Measurements from ENCODE around the gene AIG1. TPM values are rescaled to one million over a fixed set of nuclear protein-coding genes. Genes with fewer than 3 reads are reported as not detected.
"Not testable (repeated sequence)": the region's sequence is repeated elsewhere in the genome, so short reads cannot be mapped to it uniquely, and the experiment has no call there.

AIG1 gene
- total and polyA plus RNA-seq, 2 donors (not counting 1 experiment from before 2014, with no cell fraction given), result 40.6 to 42.2 TPM

GRCh38 chr6:143336446-143337152, 275.9 kb downstream of the AIG1 start:
- no peaks in the 10 kb centered on the region for H3K27me3 ChIP-seq (ENCODE audit: control insufficient read depth, insufficient read depth, low read length)
- no peak overlapping the region for H3K4me3 ChIP-seq (replicated peaks in 1 of 4; ENCODE audit: control extremely low read depth in 1 of 4, insufficient read depth in 1 of 4, low read depth in 3 of 4, low read length in 4 of 4)
- no peaks in the 10 kb centered on the region for H3K9me3 ChIP-seq (ENCODE audit: control insufficient read depth, insufficient read depth, low read depth, low read length)
- H3K9ac ChIP-seq (ENCODE audit: insufficient read depth, low read length), result no peak overlapping the region
- H4K20me1 ChIP-seq (ENCODE audit: control insufficient read depth, extremely low read depth, insufficient read depth, low read length), result no peaks in the 10 kb centered on the region
- TF ChIP-seq, protein P1, sequence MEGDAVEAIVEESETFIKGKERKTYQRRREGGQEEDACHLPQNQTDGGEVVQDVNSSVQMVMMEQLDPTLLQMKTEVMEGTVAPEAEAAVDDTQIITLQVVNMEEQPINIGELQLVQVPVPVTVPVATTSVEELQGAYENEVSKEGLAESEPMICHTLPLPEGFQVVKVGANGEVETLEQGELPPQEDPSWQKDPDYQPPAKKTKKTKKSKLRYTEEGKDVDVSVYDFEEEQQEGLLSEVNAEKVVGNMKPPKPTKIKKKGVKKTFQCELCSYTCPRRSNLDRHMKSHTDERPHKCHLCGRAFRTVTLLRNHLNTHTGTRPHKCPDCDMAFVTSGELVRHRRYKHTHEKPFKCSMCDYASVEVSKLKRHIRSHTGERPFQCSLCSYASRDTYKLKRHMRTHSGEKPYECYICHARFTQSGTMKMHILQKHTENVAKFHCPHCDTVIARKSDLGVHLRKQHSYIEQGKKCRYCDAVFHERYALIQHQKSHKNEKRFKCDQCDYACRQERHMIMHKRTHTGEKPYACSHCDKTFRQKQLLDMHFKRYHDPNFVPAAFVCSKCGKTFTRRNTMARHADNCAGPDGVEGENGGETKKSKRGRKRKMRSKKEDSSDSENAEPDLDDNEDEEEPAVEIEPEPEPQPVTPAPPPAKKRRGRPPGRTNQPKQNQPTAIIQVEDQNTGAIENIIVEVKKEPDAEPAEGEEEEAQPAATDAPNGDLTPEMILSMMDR (conservative IDR thresholded peaks at IDR 0.05 in 1 of 2, IDR thresholded peaks at IDR 0.05 in 1 of 2; ENCODE audit: low read depth in 1 of 2, low read length in 2 of 2), result no peak
- no peak for TF ChIP-seq EZH2 (IDR thresholded peaks at IDR 0.05; ENCODE audit: low read length, missing control alignments)
- no peaks in the 10 kb centered on the region for H3K79me2 ChIP-seq (ENCODE audit: control insufficient read depth, insufficient read depth, low read length)
- H3K36me3 ChIP-seq (ENCODE audit: control insufficient read depth, insufficient read depth, low read length), result no peaks in the 10 kb centered on the region
- no peak overlapping the region for H3K27ac ChIP-seq (ENCODE audit: insufficient read depth, low read length)
- DNase-seq (ENCODE audit: low read depth in 2 of 2), result peak; percentile 59 to 79
- H3K4me2 ChIP-seq (ENCODE audit: extremely low read depth, insufficient read depth, low read length), result no peak overlapping the region
- no peak overlapping the region for H2AFZ ChIP-seq (ENCODE audit: low read length)
- peaks cover 2% of the 10 kb centered on the region for H3K4me1 ChIP-seq (ENCODE audit: control insufficient read depth, extremely low read depth, insufficient read depth, low read length)

DNA sequence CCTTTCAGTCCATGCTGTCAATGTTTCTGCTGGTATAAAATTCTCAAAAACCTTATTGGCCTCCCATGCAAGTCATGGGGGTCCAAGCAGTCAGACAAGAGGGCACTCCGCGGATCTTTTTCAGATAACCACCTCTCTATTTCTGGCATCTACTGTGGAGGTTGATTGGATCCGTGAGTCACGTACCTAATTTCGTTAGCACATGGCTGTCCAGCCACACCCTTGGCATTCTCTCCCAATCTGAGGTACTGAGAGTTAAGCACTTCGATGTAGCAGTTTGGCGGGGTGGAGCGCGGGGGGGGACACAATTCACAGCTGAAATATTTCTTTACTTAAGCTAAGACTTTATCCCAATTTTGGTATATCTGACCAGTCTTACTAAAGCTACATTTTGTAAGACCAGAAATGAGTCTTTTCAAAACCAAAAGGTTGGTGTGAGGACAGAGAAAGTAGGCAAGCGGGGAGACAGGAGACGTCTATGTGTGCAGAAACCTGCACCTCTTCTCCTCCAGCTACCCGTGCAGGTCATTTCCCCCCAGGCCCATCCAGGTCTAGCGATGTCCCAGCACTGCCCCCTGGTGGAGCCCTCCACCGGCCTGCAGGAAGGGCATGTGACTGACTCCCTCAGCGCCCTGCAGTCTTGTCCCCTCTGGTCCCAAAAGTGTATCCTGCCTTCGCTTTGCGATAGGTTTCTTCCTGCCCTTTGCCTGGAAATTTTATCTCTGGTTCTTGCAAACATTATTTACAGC, 276.7 kb downstream of the AIG1 start:
- no peaks in the 10 kb centered on the region for H3K79me2 ChIP-seq (ENCODE audit: control insufficient read depth, insufficient read depth, low read length)
- H3K27me3 ChIP-seq (ENCODE audit: control insufficient read depth, insufficient read depth, low read length), result no peaks in the 10 kb centered on the region
- H4K20me1 ChIP-seq (ENCODE audit: control insufficient read depth, extremely low read depth, insufficient read depth, low read length), result no peaks in the 10 kb centered on the region
- no peak overlapping the region for H3K27ac ChIP-seq (ENCODE audit: insufficient read depth, low read length)
- no peak overlapping the region for H3K9ac ChIP-seq (ENCODE audit: insufficient read depth, low read length)
- DNase-seq (ENCODE audit: low read depth in 2 of 2), result no peak
- H2AFZ ChIP-seq (ENCODE audit: low read length), result no peak overlapping the region
- no peak for TF ChIP-seq EZH2 (IDR thresholded peaks at IDR 0.05; ENCODE audit: low read length, missing control alignments)
- TF ChIP-seq, protein P1 (conservative IDR thresholded peaks at IDR 0.05 in 1 of 2, IDR thresholded peaks at IDR 0.05 in 1 of 2; ENCODE audit: low read depth in 1 of 2, low read length in 2 of 2), result peak; percentile 15 to 42
- H3K36me3 ChIP-seq (ENCODE audit: control insufficient read depth, insufficient read depth, low read length), result no peaks in the 10 kb centered on the region
- H3K9me3 ChIP-seq (ENCODE audit: control insufficient read depth, insufficient read depth, low read depth, low read length), result no peaks in the 10 kb centered on the region
- H3K4me2 ChIP-seq (ENCODE audit: extremely low read depth, insufficient read depth, low read length), result no peak overlapping the region
- H3K4me1 ChIP-seq (ENCODE audit: control insufficient read depth, extremely low read depth, insufficient read depth, low read length), result peaks cover 2% of the 10 kb centered on the region
- H3K4me3 ChIP-seq (replicated peaks in 1 of 4; ENCODE audit: control extremely low read depth in 1 of 4, insufficient read depth in 1 of 4, low read depth in 3 of 4, low read length in 4 of 4), result no peak overlapping the region

DNA sequence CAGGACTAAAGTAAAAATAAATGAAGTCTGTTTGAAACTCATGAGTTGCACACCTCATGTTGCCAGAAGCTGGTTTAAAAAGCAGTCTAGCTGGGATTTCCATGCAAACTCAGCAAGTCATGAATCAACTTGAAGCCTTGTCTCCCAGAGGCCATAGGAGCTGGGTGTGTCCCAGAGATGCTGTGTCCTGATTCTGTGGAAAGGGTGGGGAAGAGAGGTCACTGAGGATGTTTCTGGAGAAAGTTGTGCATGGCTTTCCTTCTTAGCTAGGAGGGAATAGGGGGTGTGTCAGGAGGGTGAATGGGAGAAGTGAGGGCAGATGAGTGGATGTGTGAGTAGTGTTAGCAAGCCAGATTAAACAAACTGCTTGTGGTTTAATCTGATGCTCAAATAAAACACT, 278.5 kb downstream of the AIG1 start:
- Histone ChIP-seq H3K27me3 (ENCODE audit: control insufficient read depth, insufficient read depth, low read length) (no peaks in the 10 kb centered on the region), H3K9me3 (ENCODE audit: control insufficient read depth, insufficient read depth, low read depth, low read length) (no peaks in the 10 kb centered on the region), H2AFZ (ENCODE audit: low read length) (no peak overlapping the region), H3K36me3 (ENCODE audit: control insufficient read depth, insufficient read depth, low read length) (no peaks in the 10 kb centered on the region), H3K4me1 (ENCODE audit: control insufficient read depth, extremely low read depth, insufficient read depth, low read length) (peaks cover 2% of the 10 kb centered on the region), H3K79me2 (ENCODE audit: control insufficient read depth, insufficient read depth, low read length) (no peaks in the 10 kb centered on the region), H3K27ac (ENCODE audit: insufficient read depth, low read length) (no peak overlapping the region), H3K4me3 (replicated peaks in 1 of 4; ENCODE audit: control extremely low read depth in 1 of 4, insufficient read depth in 1 of 4, low read depth in 3 of 4, low read length in 4 of 4) (no peak overlapping the region), H3K9ac (ENCODE audit: insufficient read depth, low read length) (no peak overlapping the region), H3K4me2 (ENCODE audit: extremely low read depth, insufficient read depth, low read length) (no peak overlapping the region), H4K20me1 (ENCODE audit: control insufficient read depth, extremely low read depth, insufficient read depth, low read length) (no peaks in the 10 kb centered on the region)
- no peak for TF ChIP-seq EZH2 (IDR thresholded peaks at IDR 0.05; ENCODE audit: low read length, missing control alignments)
- TF ChIP-seq, protein P1 (conservative IDR thresholded peaks at IDR 0.05 in 1 of 2, IDR thresholded peaks at IDR 0.05 in 1 of 2; ENCODE audit: low read depth in 1 of 2, low read length in 2 of 2), result no peak
- no peak for DNase-seq (ENCODE audit: low read depth in 2 of 2)

- H3K79me2 ChIP-seq (ENCODE audit: control insufficient read depth, insufficient read depth, low read length); H3K36me3 ChIP-seq (ENCODE audit: control insufficient read depth, insufficient read depth, low read length); DNase-seq (ENCODE audit: low read depth in 2 of 2); H2AFZ ChIP-seq (ENCODE audit: low read length); H3K9ac ChIP-seq (ENCODE audit: insufficient read depth, low read length); H3K27me3 ChIP-seq (ENCODE audit: control insufficient read depth, insufficient read depth, low read length); H3K4me3 ChIP-seq (replicated peaks in 1 of 4; ENCODE audit: control extremely low read depth in 1 of 4, insufficient read depth in 1 of 4, low read depth in 3 of 4, low read length in 4 of 4); H3K27ac ChIP-seq (ENCODE audit: insufficient read depth, low read length); H4K20me1 ChIP-seq (ENCODE audit: control insufficient read depth, extremely low read depth, insufficient read depth, low read length); H3K4me1 ChIP-seq (ENCODE audit: control insufficient read depth, extremely low read depth, insufficient read depth, low read length); H3K4me2 ChIP-seq (ENCODE audit: extremely low read depth, insufficient read depth, low read length); H3K9me3 ChIP-seq (ENCODE audit: control insufficient read depth, insufficient read depth, low read depth, low read length): not testable (repeated sequence)
Measured at GRCh38 chr6:143345477-143345876, 284.8 kb downstream of the AIG1 start.
